Activated B cell treated with CpG ODN at 0.5 μM for 24 hours (primary cell): ENCODE results near the gene S100A4. TPM values are rescaled to one million over a fixed set of nuclear protein-coding genes. Genes with fewer than 3 reads are reported as not detected.

Experiments used
- ATAC-seq: fragments of 200-7000 bp; cut with Tn5 transposase; one replicate; pipeline ENCODE4 v1.10.0; 2021; ENCODE audit warnings: low read depth, mild to moderate bottlenecking, moderate library complexity
- CTCF ChIA-PET: fragments of 350-600 bp; sonication (Branson Sonifier 250); formaldehyde crosslinking; loops from one replicate; lab custom pipeline; 2021; ENCODE audit warnings: antibody characterized with exemption; lab: Charles Lee
- POLR2A ChIA-PET: fragments of 350-600 bp; sonication (Branson Sonifier 250); formaldehyde crosslinking; loops from one replicate; lab custom pipeline; 2021; ENCODE audit warnings: antibody characterized with exemption; lab: Charles Lee
- DNase-seq: peaks from one replicate; pipeline ENCODE4 v3.0.0; 2022
- H3K27ac Mint-ChIP-seq: one replicate; pipeline ENCODE4 v1.8.0; 2020; ENCODE audit warnings: mixed read lengths
- H3K27me3 Mint-ChIP-seq: one replicate; pipeline ENCODE4 v1.8.0; 2021; ENCODE audit warnings: mixed read lengths
- H3K36me3 Mint-ChIP-seq: one replicate; pipeline ENCODE4 v1.8.0; 2021; ENCODE audit warnings: low read depth, mixed read lengths
- H3K4me1 Mint-ChIP-seq: one replicate; pipeline ENCODE4 v1.8.0; 2021; ENCODE audit warnings: mixed read lengths
- H3K4me3 Mint-ChIP-seq: one replicate; pipeline ENCODE4 v1.8.0; 2020; ENCODE audit warnings: mild to moderate bottlenecking, mixed read lengths
- H3K9me3 Mint-ChIP-seq: one replicate; pipeline ENCODE4 v1.8.0; 2020; ENCODE audit warnings: mixed read lengths
- intact Hi-C: fragments of 100-400 bp; cut with micrococcal nuclease; formaldehyde crosslinking; loops from one replicate; pipeline ENCODE4 v1.15.1; 2024
- total RNA-seq: library from RNA; stranded (reverse); gene quantifications from 2 replicates; pipeline ENCODE4 v1.2.3, GENCODE V29; 2022
- TF ChIP-seq, protein P1 (sequence below): fragments of 200-600 bp; IDR thresholded peaks from one replicate; pipeline ENCODE4 v1.8.0; 2022; ENCODE audit warnings: antibody characterized with exemption, mild to moderate bottlenecking

The S100A4 gene
- total RNA-seq, 1 donor from 2014 or later: 315 TPM

DNA sequence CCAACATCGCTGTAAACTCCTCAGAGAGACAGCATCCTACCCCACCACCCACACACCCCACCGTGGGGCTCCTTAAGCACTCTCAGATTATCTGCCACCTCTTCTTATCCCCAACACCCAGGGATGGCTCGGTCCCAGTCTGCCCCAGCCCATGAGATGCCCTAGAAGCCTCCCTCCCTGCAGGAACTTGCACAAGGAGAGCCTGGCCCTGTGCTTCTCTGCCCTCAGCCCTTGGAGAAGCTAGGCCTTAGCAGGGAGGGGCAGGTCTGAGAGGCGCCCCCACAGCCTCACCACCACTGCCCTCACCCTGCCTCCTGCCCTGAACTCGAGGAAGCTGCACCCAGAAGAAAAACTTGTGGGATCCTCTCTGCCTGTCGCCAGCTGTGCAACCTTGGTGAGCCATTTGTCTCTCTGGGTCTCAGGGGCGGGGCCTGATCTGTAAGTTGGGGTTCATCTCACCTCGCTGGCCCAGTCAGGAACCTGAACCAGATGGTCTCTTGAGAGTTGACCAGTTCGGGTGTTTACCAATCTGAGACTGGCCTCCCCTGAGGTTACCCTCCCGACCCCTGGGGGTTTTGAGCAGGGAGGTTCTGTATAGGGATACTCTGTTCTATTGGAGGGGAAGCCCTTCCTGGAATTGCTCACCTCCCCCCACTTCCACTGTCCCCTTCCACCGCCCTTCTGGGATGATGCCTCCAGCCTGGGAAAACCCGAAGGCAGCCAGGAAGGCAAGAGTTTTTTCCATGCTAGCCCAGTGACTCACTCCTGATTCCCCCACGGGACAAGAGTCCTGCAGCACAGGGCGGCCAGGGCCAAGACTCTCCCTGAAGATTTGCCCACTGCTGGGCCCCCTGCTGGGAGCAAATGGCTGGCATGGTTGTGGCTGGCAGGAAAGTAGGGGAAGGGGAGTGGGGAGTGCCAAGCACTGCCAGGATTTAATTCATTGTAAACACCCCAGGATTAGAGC lies 3.4 kb upstream of the S100A4 start, which contains the start of gene S100A3:
TSS of gene S100A3 (minus strand) at position 537 of the 967 bp plus-strand sequence. CDS start 773 bp downstream, outside the sequence.
- Mint-ChIP-seq H3K4me1 (peaks cover 31% of the 10 kb centered on the region), H3K27ac (no peak within 1 kb of the TSS), H3K4me3 (no peak within 1 kb of the TSS), H3K36me3 (peaks cover 13% of the 10 kb centered on the region), H3K27me3 (peaks cover 5% of the 10 kb centered on the region), H3K9me3 (no peaks in the 10 kb centered on the region)
- POLR2A ChIA-PET: interaction anchor here (0.5 kb wide), 1 partner anchor 11 kb away, joined by 3 read pairs; no protein-coding TSS in a partner anchor
- intact Hi-C loops: no loop called here
- DNase-seq (no peak), ATAC-seq (no peak)
- CTCF ChIA-PET: no interaction called here
- TF ChIP-seq, protein P1, sequence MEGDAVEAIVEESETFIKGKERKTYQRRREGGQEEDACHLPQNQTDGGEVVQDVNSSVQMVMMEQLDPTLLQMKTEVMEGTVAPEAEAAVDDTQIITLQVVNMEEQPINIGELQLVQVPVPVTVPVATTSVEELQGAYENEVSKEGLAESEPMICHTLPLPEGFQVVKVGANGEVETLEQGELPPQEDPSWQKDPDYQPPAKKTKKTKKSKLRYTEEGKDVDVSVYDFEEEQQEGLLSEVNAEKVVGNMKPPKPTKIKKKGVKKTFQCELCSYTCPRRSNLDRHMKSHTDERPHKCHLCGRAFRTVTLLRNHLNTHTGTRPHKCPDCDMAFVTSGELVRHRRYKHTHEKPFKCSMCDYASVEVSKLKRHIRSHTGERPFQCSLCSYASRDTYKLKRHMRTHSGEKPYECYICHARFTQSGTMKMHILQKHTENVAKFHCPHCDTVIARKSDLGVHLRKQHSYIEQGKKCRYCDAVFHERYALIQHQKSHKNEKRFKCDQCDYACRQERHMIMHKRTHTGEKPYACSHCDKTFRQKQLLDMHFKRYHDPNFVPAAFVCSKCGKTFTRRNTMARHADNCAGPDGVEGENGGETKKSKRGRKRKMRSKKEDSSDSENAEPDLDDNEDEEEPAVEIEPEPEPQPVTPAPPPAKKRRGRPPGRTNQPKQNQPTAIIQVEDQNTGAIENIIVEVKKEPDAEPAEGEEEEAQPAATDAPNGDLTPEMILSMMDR: no peak

DNA sequence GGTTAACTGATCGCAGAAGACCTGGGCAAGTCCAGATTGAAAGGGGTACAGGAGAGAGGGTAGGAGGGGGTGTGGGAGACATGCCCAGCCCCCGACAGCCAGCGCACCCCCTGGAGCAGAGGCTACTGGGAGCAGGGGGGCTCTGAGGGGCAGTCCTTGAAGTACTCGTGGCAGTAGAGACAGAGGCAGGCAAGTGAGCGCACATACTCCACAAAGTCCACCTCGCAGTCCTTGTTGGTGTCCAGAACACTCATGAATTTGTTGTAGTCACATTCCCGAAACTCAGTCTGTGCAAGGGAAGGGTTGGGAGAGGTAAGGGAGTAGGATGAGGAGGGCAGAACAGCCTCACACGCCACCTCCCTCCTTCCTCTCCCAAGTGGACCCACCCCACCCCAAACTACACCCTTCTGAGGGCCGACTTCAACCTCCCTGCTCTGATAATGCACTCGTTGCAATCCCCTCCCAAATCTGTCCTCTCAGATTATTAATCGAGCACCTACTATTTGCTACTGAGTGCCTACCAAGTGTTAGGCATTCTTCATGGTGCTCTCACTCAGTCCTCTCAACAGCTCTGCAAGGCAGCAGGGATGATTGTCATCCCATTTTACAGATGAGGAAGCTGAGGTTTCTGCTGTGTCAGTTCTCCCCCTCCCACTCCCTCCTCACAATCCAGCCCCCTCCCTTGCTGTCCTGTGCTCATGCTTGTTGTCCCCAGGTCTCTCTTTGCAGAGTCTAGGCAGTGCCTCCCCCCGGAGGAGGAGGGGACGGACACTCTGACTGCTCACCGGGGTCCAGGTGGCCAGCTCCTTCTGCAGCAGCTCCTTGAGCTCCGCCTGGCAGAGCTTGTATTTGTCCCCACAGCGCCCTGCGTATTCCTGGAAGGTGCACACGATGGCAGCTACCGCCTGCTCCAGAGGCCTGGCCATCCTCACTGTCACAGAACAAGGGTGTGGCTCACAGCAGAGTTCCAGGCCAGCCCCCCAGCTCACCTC lies 2.2 kb upstream of the S100A4 start:
- ChIA-PET CTCF (no interaction called here), POLR2A (interaction anchor here (4.1 kb wide), 1 partner anchor 13 kb away, joined by 101 read pairs; the partner anchor contains the start of gene S100A6)
- Mint-ChIP-seq H3K9me3 (no peaks in the 10 kb centered on the region), H3K36me3 (peaks cover 23% of the 10 kb centered on the region), H3K27ac (no peak overlapping the region), H3K4me1 (peaks cover 35% of the 10 kb centered on the region), H3K27me3 (peaks cover 5% of the 10 kb centered on the region), H3K4me3 (no peak overlapping the region)
- TF ChIP-seq, protein P1: no peak
- DNase-seq: no peak
- ATAC-seq: no peak
- intact Hi-C loops: no loop called here

DNA sequence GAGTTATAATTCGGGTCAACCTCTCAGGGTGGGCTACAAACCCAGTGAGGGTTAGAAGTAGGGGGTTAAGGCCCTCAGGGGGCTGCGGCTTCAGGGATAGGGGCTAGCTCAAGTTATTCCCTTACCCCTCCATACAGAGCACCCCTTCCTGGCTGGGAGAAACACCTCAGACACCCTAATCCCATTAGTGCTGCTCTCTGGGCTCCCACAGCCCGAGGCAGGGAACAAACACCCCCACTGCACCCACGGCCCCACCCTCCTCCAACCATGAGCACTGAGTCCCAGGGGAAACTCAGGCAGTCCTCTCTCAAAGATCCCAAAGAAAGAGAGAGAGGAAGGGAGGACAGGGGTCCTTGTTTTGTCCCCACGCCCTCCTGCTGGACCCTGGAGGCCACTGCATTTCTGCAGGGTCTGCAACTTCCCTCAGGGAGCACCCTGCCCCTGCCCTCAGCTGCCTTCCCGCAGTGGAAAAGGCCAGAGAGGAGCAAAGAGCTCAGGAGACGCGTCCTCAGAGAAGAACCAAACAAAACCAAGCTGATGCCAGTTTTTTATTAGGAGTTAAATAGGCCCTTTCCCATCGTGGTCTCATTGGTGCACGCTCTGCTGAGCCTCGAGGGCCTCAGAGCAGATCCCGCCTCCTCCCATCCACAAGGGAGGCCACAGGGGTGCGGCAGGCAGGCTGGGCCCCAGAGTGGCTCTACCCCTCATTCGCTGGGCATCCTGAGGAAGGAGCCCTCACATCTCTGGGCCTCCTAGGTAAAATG lies 1.4 kb upstream of the S100A4 start:
- intact Hi-C loops: no loop called here
- peaks cover 5% of the 10 kb centered on the region for H3K27me3 Mint-ChIP-seq
- peaks cover 24% of the 10 kb centered on the region for H3K36me3 Mint-ChIP-seq
- no peak for DNase-seq
- peaks cover 41% of the 10 kb centered on the region for H3K4me1 Mint-ChIP-seq
- peak overlapping the region; percentile 97 for H3K27ac Mint-ChIP-seq
- ChIA-PET CTCF (interaction anchor here (1.1 to 2.6 kb wide), 3 partner anchors 15 to 36 kb away, joined by 3 to 22 read pairs (median 3); no protein-coding TSS in a partner anchor), POLR2A (interaction anchor here (2.2 to 5.0 kb wide), 4 partner anchors 8 to 87 kb away, joined by 10 to 101 read pairs (median 40); partner anchors contain the start of genes CHTOP, S100A2 and S100A6)
- no peak for ATAC-seq
- TF ChIP-seq, protein P1: no peak
- H3K9me3 Mint-ChIP-seq: no peaks in the 10 kb centered on the region
- no peak overlapping the region for H3K4me3 Mint-ChIP-seq

DNA sequence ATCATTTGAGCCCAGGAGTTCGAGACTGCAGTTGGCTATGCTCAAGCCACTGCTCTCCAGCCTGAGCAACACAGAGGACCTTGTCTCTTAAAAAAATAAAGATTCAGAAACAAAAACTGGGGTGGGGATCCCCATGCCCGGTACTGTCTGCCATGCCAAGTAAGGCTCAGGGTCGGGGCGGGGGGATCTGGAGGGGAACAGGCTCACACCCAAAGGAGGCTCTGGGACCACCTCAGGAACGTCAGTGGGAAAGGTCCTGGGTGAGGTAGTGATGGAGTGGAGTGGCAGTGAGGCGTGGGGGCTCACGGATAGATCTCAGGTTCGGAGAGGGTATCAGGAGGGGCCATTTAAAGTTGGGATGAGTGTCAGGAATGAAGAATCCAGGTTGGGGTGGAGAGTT lies 765 bp upstream of the S100A4 start:
- no peaks in the 10 kb centered on the region for H3K9me3 Mint-ChIP-seq
- H3K4me3 Mint-ChIP-seq: peak overlapping the region; percentile 95
- H3K36me3 Mint-ChIP-seq: peaks cover 24% of the 10 kb centered on the region
- TF ChIP-seq, protein P1: no peak
- POLR2A ChIA-PET: interaction anchor here (1.5 to 5.0 kb wide), 6 partner anchors 8 to 88 kb away, joined by 3 to 101 read pairs (median 20); partner anchors contain the start of genes CHTOP, S100A2 and S100A6
- H3K4me1 Mint-ChIP-seq: peaks cover 47% of the 10 kb centered on the region
- peaks cover 5% of the 10 kb centered on the region for H3K27me3 Mint-ChIP-seq
- ATAC-seq (no peak), DNase-seq (no peak)
- peak overlapping the region; percentile 97 for H3K27ac Mint-ChIP-seq
- intact Hi-C loops: no loop called here
- CTCF ChIA-PET: interaction anchor here (1.1 to 2.6 kb wide), 4 partner anchors 15 to 36 kb away, joined by 3 to 22 read pairs (median 6); no protein-coding TSS in a partner anchor
